CD14-positive monocyte (primary cell): Measurements from ENCODE around the gene NPRL2. TPM values are rescaled to one million over a fixed set of nuclear protein-coding genes. Genes with fewer than 3 reads are reported as not detected.
A peak's percentile ranks its signal among the peaks of the same experiment; 100 is the strongest.

ENCODE experiments used
- DNase-seq, 3 donors: peaks; one replicate each; pipeline ENCODE4 v3.0.0-alpha.2; 2011 to 2022
- H2AFZ ChIP-seq: 2 replicates; pipeline ENCODE4 v1.6.0; 2012; ENCODE audit warnings: mild to moderate bottlenecking, low read depth, low read length, inconsistent platforms; ENCODE audit not compliant: insufficient read depth, poor library complexity, severe bottlenecking
- H3K27ac ChIP-seq, 2 donors: 1 replicate in 1 of 2; 2 replicates in 1 of 2; pipeline ENCODE4 v1.5.1; 2012 to 2013; ENCODE audit warnings: low read length in 2 of 2, control low read depth in 1 of 2, inconsistent platforms in 1 of 2, low read depth in 1 of 2, mild to moderate bottlenecking in 1 of 2
- H3K27me3 ChIP-seq, 2 donors: one replicate each; pipeline versions ENCODE4 v1.6.0 to v1.6.1; 2011 to 2013; ENCODE audit warnings: low read length in 2 of 2; ENCODE audit not compliant: control insufficient read depth in 2 of 2, insufficient read depth in 2 of 2
- H3K36me3 ChIP-seq, 2 donors: replicated peaks in 1 of 2; 1 replicate in 1 of 2; 2 replicates in 1 of 2; pipeline versions ENCODE4 v1.5.1 to v1.6.1; 2012 to 2013; ENCODE audit warnings: low read length in 2 of 2, control low read depth in 1 of 2, inconsistent platforms in 1 of 2, mild to moderate bottlenecking in 1 of 2; ENCODE audit not compliant: insufficient read depth in 2 of 2, control insufficient read depth in 1 of 2
- H3K4me1 ChIP-seq, 2 donors: 1 replicate in 1 of 2; 2 replicates in 1 of 2; pipeline versions ENCODE4 v1.5.1 to v1.6.1; 2012 to 2013; ENCODE audit warnings: low read length in 2 of 2, control low read depth in 1 of 2, inconsistent platforms in 1 of 2, mild to moderate bottlenecking in 1 of 2, moderate library complexity in 1 of 2; ENCODE audit not compliant: insufficient read depth in 2 of 2, control insufficient read depth in 1 of 2
- H3K4me2 ChIP-seq: replicated peaks from 2 replicates; pipeline ENCODE3; 2012; ENCODE audit warnings: low read length, moderate library complexity, mild to moderate bottlenecking; ENCODE audit not compliant: poor library complexity, severe bottlenecking; ENCODE audit errors: extremely low read depth
- H3K4me3 ChIP-seq, 3 experiments: fragments of 200-600 bp in 1 of 3; sonication (generic) in 1 of 3; replicated peaks in 1 of 3; 1 replicate in 2 of 3; 2 replicates in 1 of 3; pipeline ENCODE4 v1.5.1; 2011 to 2013; ENCODE audit warnings: low read length in 3 of 3, mild to moderate bottlenecking in 3 of 3, control low read depth in 2 of 3, low read depth in 2 of 3, inconsistent platforms in 1 of 3, moderate library complexity in 1 of 3
- H3K79me2 ChIP-seq: 2 replicates; pipeline ENCODE4 v1.6.0; 2012; ENCODE audit warnings: mild to moderate bottlenecking, control low read depth, inconsistent platforms, low read length, moderate library complexity; ENCODE audit not compliant: insufficient read depth
- H3K9ac ChIP-seq: 2 replicates; pipeline ENCODE4 v1.6.0; 2017; ENCODE audit warnings: low read length, mild to moderate bottlenecking; ENCODE audit not compliant: insufficient read depth, poor library complexity, severe bottlenecking
- H3K9me3 ChIP-seq, 2 donors: replicated peaks in 1 of 2; 1 replicate in 1 of 2; 2 replicates in 1 of 2; pipeline versions ENCODE4 v1.5.1 to v1.6.1; 2012 to 2013; ENCODE audit warnings: low read length in 2 of 2, control low read depth in 1 of 2; ENCODE audit not compliant: control insufficient read depth in 1 of 2, insufficient read depth in 1 of 2
- H4K20me1 ChIP-seq: 2 replicates; pipeline ENCODE4 v1.6.0; 2012; ENCODE audit warnings: mild to moderate bottlenecking, low read length, control low read depth, moderate library complexity; ENCODE audit not compliant: insufficient read depth
- H3K27ac Mint-ChIP-seq, 7 donors: one replicate each; pipeline ENCODE4 v1.8.0; 2020; ENCODE audit warnings: mild to moderate bottlenecking in 7 of 7, mixed read lengths in 7 of 7, moderate library complexity in 6 of 7, inconsistent platforms in 2 of 7
- H3K27me3 Mint-ChIP-seq, 3 donors: one replicate each; pipeline ENCODE4 v1.8.0; 2021 to 2022; ENCODE audit warnings: low read depth in 3 of 3, mild to moderate bottlenecking in 3 of 3, mixed read lengths in 3 of 3, moderate library complexity in 3 of 3, inconsistent platforms in 1 of 3
- H3K36me3 Mint-ChIP-seq, 2 donors: one replicate each; pipeline ENCODE4 v1.8.0; 2020; ENCODE audit warnings: mixed read lengths in 2 of 2, inconsistent platforms in 1 of 2, mild to moderate bottlenecking in 1 of 2
- H3K4me1 Mint-ChIP-seq: one replicate; pipeline ENCODE4 v1.8.0; 2020; ENCODE audit warnings: mild to moderate bottlenecking, mixed read lengths
- H3K4me3 Mint-ChIP-seq, 2 donors: one replicate each; pipeline ENCODE4 v1.8.0; 2020; ENCODE audit warnings: mild to moderate bottlenecking in 2 of 2, mixed read lengths in 2 of 2, moderate library complexity in 1 of 2
- H3K9me3 Mint-ChIP-seq, 7 donors: one replicate each; pipeline ENCODE4 v1.8.0; 2020 to 2022; ENCODE audit warnings: mixed read lengths in 7 of 7, mild to moderate bottlenecking in 6 of 7, moderate library complexity in 6 of 7, inconsistent platforms in 2 of 7
- CTCF ChIP-seq: fragments of 200-600 bp; IDR thresholded peaks from one replicate; pipeline ENCODE4 v1.8.0; 2022; ENCODE audit warnings: antibody characterized with exemption, mild to moderate bottlenecking
- WGBS: methylation state at CpG from one replicate; pipeline ENCODE4 v1.1.5; 2013; ENCODE audit warnings: missing lambda C conversion rate; ENCODE audit not compliant: insufficient coverage; 5-methylcytosine and 5-hydroxymethylcytosine counted together
- intact Hi-C, 2 donors: fragments of 100-400 bp; cut with micrococcal nuclease; formaldehyde crosslinking; loops; one replicate each; pipeline versions ENCODE4 v1.15.0 to v1.15.1; 2023
- polyA plus RNA-seq, 3 donors: library from polyadenylated mRNA; depleted of rRNA in 1 of 3; unstranded in 2 of 3; stranded (reverse) in 1 of 3; fragments of 300-500 nt in 2 of 3; fragments of >200 nt in 1 of 3; fragmentation: Illumina TruSeq in 2 of 3; gene quantifications; 1 replicate in 2 of 3; 2 replicates in 1 of 3; pipeline ENCODE4 v1.2.3, GENCODE V29; 2012 to 2021

Gene NPRL2
- polyA plus RNA-seq, 3 donors, result 20.9 to 37.9 (median 23.5) TPM

GRCh38 chr3:50375258-50375931 is 24.8 kb upstream of the NPRL2 start:
- WGBS, result 81% methylated on average over 5 of the region's 7 CpGs
- H3K9me3 Mint-ChIP-seq, result no peaks in the 10 kb centered on the region
- no peak overlapping the region for H2AFZ ChIP-seq
- H3K4me2 ChIP-seq, result no peak overlapping the region
- no peak overlapping the region for H3K9ac ChIP-seq
- peak; percentile 20 for TF ChIP-seq CTCF
- no peaks in the 10 kb centered on the region for H3K4me1 ChIP-seq
- H3K36me3 ChIP-seq, result no peaks in the 10 kb centered on the region
- no peak overlapping the region for H3K27ac Mint-ChIP-seq
- no peak overlapping the region for H3K4me3 Mint-ChIP-seq
- intact Hi-C loops, result no loop called here
- H3K4me3 ChIP-seq, result no peak overlapping the region
- no peaks in the 10 kb centered on the region for H3K9me3 ChIP-seq
- H3K4me1 Mint-ChIP-seq, result no peaks in the 10 kb centered on the region
- H4K20me1 ChIP-seq, result no peaks in the 10 kb centered on the region
- H3K27me3 Mint-ChIP-seq, result peaks cover 3 to 5% (median 4%) of the 10 kb centered on the region in 3 donors
- DNase-seq, result no peak
- H3K36me3 Mint-ChIP-seq, result no peaks in the 10 kb centered on the region
- H3K27ac ChIP-seq, result no peak overlapping the region
- H3K27me3 ChIP-seq, result no peaks in the 10 kb centered on the region
- H3K79me2 ChIP-seq, result no peaks in the 10 kb centered on the region

- Mint-ChIP-seq H3K9me3 (no peaks in the 10 kb centered on the region), H3K4me1 (no peaks in the 10 kb centered on the region), H3K4me3 (no peak overlapping the region), H3K27ac (no peak overlapping the region), H3K27me3 (peaks cover 5 to 6% (median 5%) of the 10 kb centered on the region in 3 donors), H3K36me3 (no peaks in the 10 kb centered on the region)
- no peak for TF ChIP-seq CTCF
- no peaks in the 10 kb centered on the region for H3K9me3 ChIP-seq
- H3K36me3 ChIP-seq, result no peaks in the 10 kb centered on the region
- H2AFZ ChIP-seq, result no peak overlapping the region
- intact Hi-C loops, result no loop called here
- H3K79me2 ChIP-seq, result no peaks in the 10 kb centered on the region
- 76% methylated on average over 14 of the region's 22 CpGs for WGBS
- DNase-seq, result no peak
- H3K4me2 ChIP-seq, result no peak overlapping the region
- no peaks in the 10 kb centered on the region for H3K27me3 ChIP-seq
- H4K20me1 ChIP-seq, result no peaks in the 10 kb centered on the region
- no peaks in the 10 kb centered on the region for H3K4me1 ChIP-seq
- H3K9ac ChIP-seq, result no peak overlapping the region
- no peak overlapping the region for H3K4me3 ChIP-seq
- no peak overlapping the region for H3K27ac ChIP-seq
Measured at GRCh38 chr3:50374363-50375257, 24.0 kb upstream of the NPRL2 start.
